Measurements from ENCODE around the gene CFAP107. TPM values are rescaled to one million over a fixed set of nuclear protein-coding genes. Genes with fewer than 3 reads are reported as not detected.

The CFAP107 gene
- total and polyA plus RNA-seq, 2 experiments from 2014 or later = not detected

DNA sequence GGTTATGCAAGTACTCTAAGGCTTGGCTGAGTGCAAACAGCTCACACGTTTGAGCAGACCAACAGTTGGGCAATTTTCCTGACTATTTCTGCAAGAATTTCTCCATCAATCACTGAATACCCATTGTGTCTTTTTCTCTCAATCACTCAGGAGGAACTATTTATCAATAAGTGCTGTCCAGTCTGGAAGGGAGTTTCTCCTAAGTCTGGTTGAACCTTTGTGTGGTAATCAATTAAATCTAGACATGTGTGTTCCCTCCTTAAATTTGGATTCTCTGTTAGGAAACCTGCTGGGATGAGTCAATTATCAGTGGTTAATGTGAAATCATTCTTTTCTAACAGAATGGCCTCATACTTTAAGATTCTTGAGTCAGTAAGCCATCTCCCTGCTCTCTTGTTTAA lies 36.9 kb upstream of the CFAP107 start:
- 22% methylated on average over 1 of the region's 1 CpG for WGBS (ENCODE audit: low lambda C conversion rate, missing lambda C conversion rate)
- no peaks in the 10 kb centered on the region for H3K36me3 ChIP-seq (replicated peaks; ENCODE audit: insufficient read depth, low read depth)
- H3K27me3 ChIP-seq = no peaks in the 10 kb centered on the region
- peak overlapping the region; percentile 89 for H3K27ac ChIP-seq
- H3K4me3 ChIP-seq = no peak overlapping the region
- no peaks in the 10 kb centered on the region for H3K79me2 ChIP-seq
- H4K20me1 ChIP-seq (ENCODE audit: insufficient read depth, poor library complexity, severe bottlenecking) = no peaks in the 10 kb centered on the region
- no peaks in the 10 kb centered on the region for H3K9me2 ChIP-seq (replicated peaks; ENCODE audit: insufficient read depth)
- no peak overlapping the region for H2AFZ ChIP-seq
- peaks cover 14% of the 10 kb centered on the region for H3K4me1 ChIP-seq (ENCODE audit: insufficient read depth)
- no peaks in the 10 kb centered on the region for H3K9me3 ChIP-seq (ENCODE audit: low read depth)
- peak; percentile 18 for DNase-seq (ENCODE audit: low spot score)
- H3K4me2 ChIP-seq = peak overlapping the region; percentile 31
- no peak for TF ChIP-seq EZH2phosphoT487 (IDR thresholded peaks at IDR 0.05; ENCODE audit: low read depth, severe bottlenecking, unreplicated experiment)
- TF ChIP-seq, protein P1, sequence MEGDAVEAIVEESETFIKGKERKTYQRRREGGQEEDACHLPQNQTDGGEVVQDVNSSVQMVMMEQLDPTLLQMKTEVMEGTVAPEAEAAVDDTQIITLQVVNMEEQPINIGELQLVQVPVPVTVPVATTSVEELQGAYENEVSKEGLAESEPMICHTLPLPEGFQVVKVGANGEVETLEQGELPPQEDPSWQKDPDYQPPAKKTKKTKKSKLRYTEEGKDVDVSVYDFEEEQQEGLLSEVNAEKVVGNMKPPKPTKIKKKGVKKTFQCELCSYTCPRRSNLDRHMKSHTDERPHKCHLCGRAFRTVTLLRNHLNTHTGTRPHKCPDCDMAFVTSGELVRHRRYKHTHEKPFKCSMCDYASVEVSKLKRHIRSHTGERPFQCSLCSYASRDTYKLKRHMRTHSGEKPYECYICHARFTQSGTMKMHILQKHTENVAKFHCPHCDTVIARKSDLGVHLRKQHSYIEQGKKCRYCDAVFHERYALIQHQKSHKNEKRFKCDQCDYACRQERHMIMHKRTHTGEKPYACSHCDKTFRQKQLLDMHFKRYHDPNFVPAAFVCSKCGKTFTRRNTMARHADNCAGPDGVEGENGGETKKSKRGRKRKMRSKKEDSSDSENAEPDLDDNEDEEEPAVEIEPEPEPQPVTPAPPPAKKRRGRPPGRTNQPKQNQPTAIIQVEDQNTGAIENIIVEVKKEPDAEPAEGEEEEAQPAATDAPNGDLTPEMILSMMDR (IDR thresholded peaks at IDR 0.05; ENCODE audit: poor library complexity) = no peak
- no peak for TF ChIP-seq EZH2 (IDR thresholded peaks at IDR 0.05; ENCODE audit: borderline replicate concordance)

DNA sequence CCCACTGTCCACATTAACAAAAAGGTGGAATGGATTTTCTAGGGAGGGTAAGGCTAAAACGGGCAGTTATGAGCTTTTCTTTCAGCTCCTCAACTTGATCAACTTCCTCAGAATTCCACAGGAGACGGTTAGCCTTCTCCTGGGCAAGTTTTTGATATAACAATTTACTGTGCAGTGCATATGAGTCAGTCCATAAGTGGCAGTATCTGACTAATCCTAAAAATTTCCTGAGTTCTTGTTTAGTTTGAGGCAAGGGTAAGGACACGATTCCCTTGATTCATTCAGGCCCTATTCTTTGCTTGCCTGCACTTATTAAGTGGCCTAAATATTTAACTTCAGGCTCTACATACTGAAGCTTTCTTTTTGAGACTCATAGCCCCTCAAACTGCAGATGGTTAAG lies 36.3 kb upstream of the CFAP107 start:
- Histone ChIP-seq H3K27me3 (no peaks in the 10 kb centered on the region), H3K4me2 (no peak overlapping the region), H3K27ac (peak overlapping the region; percentile 89), H3K9me3 (ENCODE audit: low read depth) (no peaks in the 10 kb centered on the region), H2AFZ (no peak overlapping the region), H3K79me2 (no peaks in the 10 kb centered on the region), H3K4me3 (no peak overlapping the region), H3K9me2 (replicated peaks; ENCODE audit: insufficient read depth) (no peaks in the 10 kb centered on the region), H3K36me3 (replicated peaks; ENCODE audit: insufficient read depth, low read depth) (no peaks in the 10 kb centered on the region), H4K20me1 (ENCODE audit: insufficient read depth, poor library complexity, severe bottlenecking) (no peaks in the 10 kb centered on the region), H3K4me1 (ENCODE audit: insufficient read depth) (peaks cover 14% of the 10 kb centered on the region)
- TF ChIP-seq EZH2phosphoT487 (IDR thresholded peaks at IDR 0.05; ENCODE audit: low read depth, severe bottlenecking, unreplicated experiment) = no peak
- 78% methylated on average over 3 of the region's 3 CpGs for WGBS (ENCODE audit: low lambda C conversion rate, missing lambda C conversion rate)
- no peak for DNase-seq (ENCODE audit: low spot score)

DNA sequence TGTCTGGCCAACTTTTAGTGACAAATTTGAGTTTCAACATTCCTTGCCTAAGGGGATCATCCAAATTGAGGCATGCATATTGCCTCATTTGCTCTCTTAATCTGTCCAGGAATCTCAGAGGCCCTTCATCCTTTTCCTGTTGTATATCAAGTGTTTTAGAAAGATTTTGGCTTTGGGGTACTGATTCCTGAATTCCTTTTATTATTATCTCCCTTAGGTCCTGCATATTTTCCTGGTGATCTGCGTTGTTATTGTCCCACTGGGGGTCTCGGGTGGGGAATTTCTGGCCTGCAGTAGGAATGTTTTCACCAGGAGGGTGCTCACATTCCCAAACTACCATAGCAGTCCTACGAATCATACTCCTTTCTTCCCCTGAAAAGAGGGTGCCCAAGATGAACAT lies 34.5 kb upstream of the CFAP107 start:
- Histone ChIP-seq H3K27me3 (no peaks in the 10 kb centered on the region), H3K79me2 (no peaks in the 10 kb centered on the region), H3K36me3 (replicated peaks; ENCODE audit: insufficient read depth, low read depth) (no peaks in the 10 kb centered on the region), H3K27ac (no peak overlapping the region), H2AFZ (no peak overlapping the region), H3K4me3 (no peak overlapping the region), H3K4me1 (ENCODE audit: insufficient read depth) (peaks cover 14% of the 10 kb centered on the region), H3K9me2 (replicated peaks; ENCODE audit: insufficient read depth) (no peaks in the 10 kb centered on the region), H4K20me1 (ENCODE audit: insufficient read depth, poor library complexity, severe bottlenecking) (no peaks in the 10 kb centered on the region), H3K9me3 (ENCODE audit: low read depth) (no peaks in the 10 kb centered on the region), H3K4me2 (no peak overlapping the region)
- TF ChIP-seq, protein P1 (IDR thresholded peaks at IDR 0.05; ENCODE audit: poor library complexity) = no peak
- TF ChIP-seq EZH2phosphoT487 (IDR thresholded peaks at IDR 0.05; ENCODE audit: low read depth, severe bottlenecking, unreplicated experiment) = no peak
- no peak for TF ChIP-seq EZH2 (IDR thresholded peaks at IDR 0.05; ENCODE audit: borderline replicate concordance)
- DNase-seq (ENCODE audit: low spot score) = no peak
- WGBS (ENCODE audit: low lambda C conversion rate, missing lambda C conversion rate) = 59% methylated on average over 3 of the region's 3 CpGs

GRCh38 chr1:12712076-12712475 lies 33.9 kb upstream of the CFAP107 start:
- no peaks in the 10 kb centered on the region for H3K9me2 ChIP-seq (replicated peaks; ENCODE audit: insufficient read depth)
- H3K4me2 ChIP-seq = no peak overlapping the region
- no peak overlapping the region for H3K27ac ChIP-seq
- H2AFZ ChIP-seq = no peak overlapping the region
- H3K27me3 ChIP-seq = no peaks in the 10 kb centered on the region
- no peaks in the 10 kb centered on the region for H3K9me3 ChIP-seq (ENCODE audit: low read depth)
- WGBS (ENCODE audit: low lambda C conversion rate, missing lambda C conversion rate) = 58% methylated on average over 1 of the region's 1 CpG
- DNase-seq (ENCODE audit: low spot score) = no peak
- H4K20me1 ChIP-seq (ENCODE audit: insufficient read depth, poor library complexity, severe bottlenecking) = no peaks in the 10 kb centered on the region
- TF ChIP-seq EZH2 (IDR thresholded peaks at IDR 0.05; ENCODE audit: borderline replicate concordance) (no peak), EZH2phosphoT487 (IDR thresholded peaks at IDR 0.05; ENCODE audit: low read depth, severe bottlenecking, unreplicated experiment) (no peak)
- TF ChIP-seq, protein P1 (IDR thresholded peaks at IDR 0.05; ENCODE audit: poor library complexity) = no peak
- no peak overlapping the region for H3K4me3 ChIP-seq
- peaks cover 14% of the 10 kb centered on the region for H3K4me1 ChIP-seq (ENCODE audit: insufficient read depth)
- H3K36me3 ChIP-seq (replicated peaks; ENCODE audit: insufficient read depth, low read depth) = no peaks in the 10 kb centered on the region
- no peaks in the 10 kb centered on the region for H3K79me2 ChIP-seq

Measured in hepatocyte (in vitro differentiated cells).